MM.1S (cell line): ENCODE measurements around the gene CAPN11.
"Not testable (repeated sequence)": the region's sequence is repeated elsewhere in the genome, so short reads cannot be mapped to it uniquely, and the experiment has no call there.

Experiments
- EZH2phosphoT487 ChIP-seq: fragments of 300-600 bp; sonication (generic); IDR thresholded peaks from 2 replicates; pipeline ENCODE4 v1.6.1; 2018; ENCODE audit warnings: antibody characterized with exemption, low read length
- TF ChIP-seq, protein P1 (sequence below): fragments of 300-600 bp; sonication (generic); IDR thresholded peaks from 2 replicates; pipeline ENCODE4 v1.5.1; 2016; ENCODE audit warnings: antibody characterized with exemption, low read length, mixed read lengths

DNA sequence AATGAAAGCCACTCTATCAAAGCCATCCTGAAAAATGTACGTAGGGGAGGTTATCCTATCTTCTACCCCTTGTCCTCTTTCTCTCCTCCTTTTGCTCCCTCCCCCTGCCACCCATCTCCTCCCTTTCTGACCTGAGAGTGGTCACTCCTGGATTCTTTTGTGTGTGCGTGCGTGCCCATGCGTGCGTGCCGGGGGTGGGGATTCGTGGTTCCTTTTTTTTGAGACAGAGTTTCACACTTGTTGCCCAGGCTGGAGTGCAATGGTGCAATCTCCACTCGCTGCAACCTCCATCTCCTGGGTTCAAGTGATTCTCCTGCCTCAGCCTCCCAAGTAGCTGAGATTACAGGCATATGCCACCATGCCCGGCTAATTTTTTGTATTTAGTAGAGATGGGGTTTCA, 72.8 kb downstream of the CAPN11 start:
- TF ChIP-seq, protein P1, sequence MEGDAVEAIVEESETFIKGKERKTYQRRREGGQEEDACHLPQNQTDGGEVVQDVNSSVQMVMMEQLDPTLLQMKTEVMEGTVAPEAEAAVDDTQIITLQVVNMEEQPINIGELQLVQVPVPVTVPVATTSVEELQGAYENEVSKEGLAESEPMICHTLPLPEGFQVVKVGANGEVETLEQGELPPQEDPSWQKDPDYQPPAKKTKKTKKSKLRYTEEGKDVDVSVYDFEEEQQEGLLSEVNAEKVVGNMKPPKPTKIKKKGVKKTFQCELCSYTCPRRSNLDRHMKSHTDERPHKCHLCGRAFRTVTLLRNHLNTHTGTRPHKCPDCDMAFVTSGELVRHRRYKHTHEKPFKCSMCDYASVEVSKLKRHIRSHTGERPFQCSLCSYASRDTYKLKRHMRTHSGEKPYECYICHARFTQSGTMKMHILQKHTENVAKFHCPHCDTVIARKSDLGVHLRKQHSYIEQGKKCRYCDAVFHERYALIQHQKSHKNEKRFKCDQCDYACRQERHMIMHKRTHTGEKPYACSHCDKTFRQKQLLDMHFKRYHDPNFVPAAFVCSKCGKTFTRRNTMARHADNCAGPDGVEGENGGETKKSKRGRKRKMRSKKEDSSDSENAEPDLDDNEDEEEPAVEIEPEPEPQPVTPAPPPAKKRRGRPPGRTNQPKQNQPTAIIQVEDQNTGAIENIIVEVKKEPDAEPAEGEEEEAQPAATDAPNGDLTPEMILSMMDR: not testable (repeated sequence)
- not testable (repeated sequence) for TF ChIP-seq EZH2phosphoT487
